ENCODE results near the gene LRP6.
"Not testable (repeated sequence)": the region's sequence is repeated elsewhere in the genome, so short reads cannot be mapped to it uniquely, and the experiment has no call there.

Gene LRP6

DNA sequence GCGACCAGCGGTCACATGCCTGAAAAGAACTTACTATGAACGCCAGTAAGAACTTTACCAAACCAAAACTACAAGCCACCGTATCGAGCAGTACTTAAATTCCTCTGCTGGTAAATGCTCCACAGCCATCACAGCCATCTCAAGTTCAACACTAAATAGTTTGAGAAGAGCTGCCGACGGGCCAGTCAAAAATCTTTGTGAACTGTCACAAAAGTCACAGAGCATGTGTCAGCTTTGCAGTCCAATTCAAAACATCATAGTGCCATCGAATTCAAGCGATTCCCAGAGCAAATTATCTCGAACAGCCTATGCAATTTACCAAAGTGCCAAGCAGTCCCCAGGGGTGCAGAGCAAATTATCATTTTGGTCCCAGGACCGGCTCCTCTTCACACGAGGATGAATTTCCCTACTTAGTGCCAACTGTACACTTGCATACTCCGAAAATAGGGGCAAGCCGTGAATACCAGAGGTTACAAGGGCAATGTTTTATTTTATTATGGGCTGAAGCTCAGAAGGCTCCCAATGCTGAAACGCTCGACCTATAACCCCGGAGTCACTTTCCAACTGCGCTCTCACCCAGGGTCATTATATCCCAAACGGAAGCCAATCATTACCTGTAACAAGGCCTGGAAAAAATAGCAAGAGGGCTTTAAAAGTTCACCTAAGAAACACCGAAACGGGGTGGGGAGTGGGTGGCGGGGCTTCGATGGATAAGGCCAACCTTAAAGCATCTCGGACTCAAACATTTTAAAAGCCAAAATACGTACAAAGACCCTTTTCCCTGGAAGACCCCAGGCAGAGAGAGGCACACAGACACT, 1.1 kb downstream of the LRP6 start:
- DNase-seq (ENCODE audit: low spot score) = peak; percentile 37

GRCh38 chr12:12265035-12265434, 1.8 kb downstream of the LRP6 start:
- DNase-seq (ENCODE audit: low spot score) = no peak

DNA sequence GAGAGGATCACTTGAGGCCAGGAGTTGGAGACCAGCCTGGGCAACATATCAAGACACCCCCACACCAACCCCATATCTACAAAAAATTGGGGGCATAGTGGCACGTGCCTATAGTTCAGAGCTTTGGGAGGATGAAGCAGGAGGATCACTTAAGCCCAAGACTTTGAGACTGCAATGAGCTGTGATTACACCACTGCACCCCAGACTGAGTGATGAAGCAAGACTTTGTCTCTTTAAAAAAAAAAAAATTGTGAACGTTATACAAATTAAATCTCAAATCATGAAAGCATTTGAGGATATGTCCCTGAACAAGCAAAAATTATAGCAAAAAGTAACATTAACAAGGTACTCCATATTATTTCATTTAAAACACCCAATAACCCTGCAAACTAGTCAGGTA, 2.9 kb downstream of the LRP6 start:
- DNase-seq (ENCODE audit: low spot score) = no peak

DNA sequence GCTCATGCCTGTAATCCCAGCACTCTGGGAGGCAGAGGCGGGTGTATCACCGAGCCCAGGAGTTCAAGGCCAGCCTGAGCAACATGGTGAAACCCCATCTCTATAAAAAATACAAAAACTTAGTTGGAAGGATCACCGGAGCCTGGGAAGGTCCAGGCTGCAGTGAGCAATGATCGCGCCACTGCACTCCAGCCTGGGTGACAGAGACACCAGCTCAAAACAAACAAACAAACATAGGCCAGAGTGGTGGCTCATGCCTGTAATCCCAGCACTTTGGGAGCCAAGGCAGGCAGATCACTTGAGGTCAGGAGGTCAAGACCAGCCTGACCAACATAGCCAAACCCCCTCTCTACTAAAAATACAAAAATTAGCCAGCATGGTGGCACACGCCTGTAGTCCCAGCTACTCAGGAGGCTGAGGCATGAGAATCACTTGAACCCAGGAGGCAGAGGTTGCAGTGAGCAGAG, 10.5 kb downstream of the LRP6 start:
- not testable (repeated sequence) for DNase-seq (ENCODE audit: low spot score)

GRCh38 chr12:12254553-12254952, 12.3 kb downstream of the LRP6 start:
- DNase-seq (ENCODE audit: low spot score) = no peak

- DNase-seq (ENCODE audit: low spot score) = no peak
Measured at GRCh38 chr12:12249216-12250050, 17.4 kb downstream of the LRP6 start.

DNA sequence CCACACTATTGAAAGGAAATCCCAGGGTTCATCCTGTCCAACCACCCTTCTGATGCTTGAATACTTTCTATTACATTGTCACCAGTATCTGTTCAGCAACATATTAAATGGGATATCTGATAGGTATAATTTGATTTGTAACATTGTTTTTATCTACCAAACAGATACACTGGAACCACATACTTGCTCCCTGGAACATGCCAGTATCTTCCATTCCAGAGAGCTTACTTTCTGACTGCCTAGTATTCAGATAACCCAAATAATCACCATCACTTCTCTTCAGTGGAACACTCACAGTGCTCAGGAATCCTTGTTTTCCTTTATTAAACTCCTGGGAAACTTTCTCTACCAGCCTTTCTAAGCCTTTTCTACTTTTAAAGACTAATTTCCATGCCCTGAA, 19.3 kb downstream of the LRP6 start:
- DNase-seq (ENCODE audit: low spot score) = no peak

DNA sequence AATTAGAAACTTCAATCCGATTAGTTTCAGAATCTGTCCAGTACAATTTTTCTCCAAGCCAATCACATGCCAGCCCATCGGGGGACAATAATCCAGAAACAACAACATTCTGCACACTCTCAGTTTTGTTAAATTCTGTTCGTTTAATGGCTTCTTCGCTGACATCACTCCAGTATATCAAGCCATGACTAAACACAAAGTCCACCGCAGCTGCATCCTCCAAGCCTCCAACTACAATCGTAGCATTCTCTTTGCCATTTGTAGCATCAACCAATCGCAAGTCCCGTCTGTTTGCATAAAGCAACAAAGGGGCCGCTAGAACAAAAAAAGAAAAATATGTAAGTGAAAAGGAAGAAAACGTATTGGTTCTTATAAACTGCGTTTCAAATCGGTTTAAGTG, 22.5 kb downstream of the LRP6 start:
- DNase-seq (ENCODE audit: low spot score) = no peak

- DNase-seq (ENCODE audit: low spot score) = no peak
Measured at GRCh38 chr12:12240662-12241340, 26.0 kb downstream of the LRP6 start.

- DNase-seq (ENCODE audit: low spot score) = no peak
Measured at GRCh38 chr12:12239127-12239526, 27.7 kb downstream of the LRP6 start.

- no peak for DNase-seq (ENCODE audit: low spot score)
Measured at GRCh38 chr12:12238605-12239004, 28.2 kb downstream of the LRP6 start.

DNA sequence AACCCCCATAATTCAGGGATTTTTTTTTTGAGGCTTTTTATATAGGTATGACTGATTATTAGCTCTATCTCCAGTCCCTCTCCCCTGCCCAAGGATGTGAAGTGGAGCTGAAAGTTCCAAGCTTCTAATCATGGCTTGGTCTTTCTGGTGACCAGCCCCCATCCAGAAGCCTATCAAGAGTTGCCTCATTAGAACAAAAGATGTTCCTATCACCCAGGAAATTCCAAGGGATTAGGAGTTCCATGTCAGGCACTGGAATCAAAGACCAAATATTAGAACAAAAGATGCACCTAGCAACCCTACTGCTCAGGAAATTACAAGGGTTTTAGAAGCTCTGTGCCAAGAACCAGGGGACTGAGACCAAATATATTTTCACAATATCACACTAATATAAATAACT, 29.9 kb downstream of the LRP6 start:
- no peak for DNase-seq (ENCODE audit: low spot score)

DNA sequence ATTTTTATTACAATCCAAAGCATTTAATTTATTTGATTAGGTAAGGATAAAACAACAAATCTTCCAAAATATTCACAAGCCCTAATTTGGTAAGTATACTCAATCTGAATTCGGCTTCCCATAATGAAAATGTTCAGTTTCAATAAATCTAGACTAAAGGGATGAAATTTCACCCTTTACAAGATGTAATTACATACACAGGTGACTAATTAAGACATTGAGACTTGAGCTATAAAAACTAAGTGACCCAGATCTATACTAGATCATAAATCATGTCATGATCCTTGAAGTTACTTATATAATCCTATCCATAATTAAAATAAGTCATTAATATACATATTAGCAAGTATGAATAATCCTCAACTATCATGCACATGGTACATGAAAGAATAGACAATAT, 36.6 kb downstream of the LRP6 start:
- no peak for DNase-seq (ENCODE audit: low spot score)

DNA sequence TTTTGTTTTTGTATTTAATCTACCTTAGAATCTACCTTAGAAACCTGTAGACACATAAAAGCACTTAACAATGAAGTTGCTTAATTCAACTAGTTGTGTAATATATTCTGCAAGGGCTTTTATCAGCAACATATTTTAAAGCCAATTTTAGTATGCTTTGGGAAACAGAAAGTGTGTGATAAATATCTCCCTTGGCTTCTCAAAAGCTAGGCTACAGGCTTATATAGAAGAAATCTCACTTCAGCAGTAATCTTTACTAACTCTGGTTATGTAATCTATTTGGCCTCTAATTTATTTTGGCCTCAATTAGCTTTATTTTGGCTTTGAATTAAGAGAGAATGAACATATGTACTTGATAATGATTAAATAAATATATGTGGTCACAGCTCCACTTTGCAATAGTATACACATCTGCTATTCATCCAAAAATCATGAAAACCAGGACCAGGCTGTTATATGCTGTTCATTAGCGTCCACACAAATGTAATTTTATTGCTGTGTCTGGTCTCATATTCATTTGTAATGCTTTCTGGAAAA, 37.2 kb downstream of the LRP6 start:
- no peak for DNase-seq (ENCODE audit: low spot score)

- no peak for DNase-seq (ENCODE audit: low spot score)
Measured at GRCh38 chr12:12228402-12228801, 38.4 kb downstream of the LRP6 start.

DNA sequence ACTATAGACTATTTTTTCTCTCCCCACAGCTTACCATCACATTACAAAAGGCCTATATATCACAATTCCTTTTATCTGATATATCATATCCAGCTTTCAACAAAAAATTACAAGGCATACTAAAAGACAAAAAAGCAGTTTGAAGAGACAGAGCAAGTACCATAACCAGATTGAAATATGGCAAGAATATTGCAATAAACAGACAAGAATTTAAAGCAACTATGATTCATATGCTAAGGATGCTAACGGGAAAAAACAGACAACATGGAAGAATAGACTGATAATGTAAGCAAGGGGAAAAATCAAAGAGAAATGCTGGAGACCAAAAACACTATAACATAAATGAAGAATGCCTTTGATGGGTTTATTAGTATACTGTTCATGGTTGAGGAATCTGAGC, 40.7 kb downstream of the LRP6 start:
- no peak for DNase-seq (ENCODE audit: low spot score)

DNA sequence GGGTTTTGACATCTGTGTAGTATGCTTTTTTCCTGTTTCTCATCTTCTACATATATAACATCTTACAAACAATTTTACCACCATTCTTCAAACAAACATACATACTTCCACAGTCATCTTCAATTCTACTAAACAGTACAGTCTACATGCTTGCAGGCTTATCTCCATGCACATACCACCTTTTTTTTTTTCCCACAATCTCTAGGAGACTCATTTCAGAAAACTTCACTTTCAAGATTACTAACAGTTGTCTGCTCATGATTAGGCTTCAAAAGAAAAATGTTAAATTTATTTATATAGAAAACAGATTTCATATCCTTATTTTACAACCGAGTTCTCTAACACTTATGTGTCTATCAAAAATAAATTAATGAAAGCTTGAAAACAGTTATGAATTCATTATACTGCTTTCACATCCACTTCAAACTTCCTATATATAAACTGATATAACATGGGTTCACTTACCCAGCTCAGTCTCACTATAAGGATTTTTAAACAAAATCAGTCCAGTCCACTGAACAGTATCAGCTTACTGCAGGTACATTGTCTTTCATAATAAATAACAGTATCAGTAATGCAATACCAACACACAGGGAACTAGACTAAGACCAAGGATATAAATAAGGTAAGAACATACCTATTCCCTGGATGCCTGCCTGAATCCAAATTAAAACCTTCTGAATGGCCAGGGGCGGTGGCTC, 42.5 kb downstream of the LRP6 start:
- peak; percentile 47 for DNase-seq (ENCODE audit: low spot score)

GRCh38 chr12:12221560-12221959, 45.3 kb downstream of the LRP6 start:
- DNase-seq (ENCODE audit: low spot score) = no peak

GRCh38 chr12:12219664-12220063, 47.2 kb downstream of the LRP6 start:
- DNase-seq (ENCODE audit: low spot score) = no peak

DNA sequence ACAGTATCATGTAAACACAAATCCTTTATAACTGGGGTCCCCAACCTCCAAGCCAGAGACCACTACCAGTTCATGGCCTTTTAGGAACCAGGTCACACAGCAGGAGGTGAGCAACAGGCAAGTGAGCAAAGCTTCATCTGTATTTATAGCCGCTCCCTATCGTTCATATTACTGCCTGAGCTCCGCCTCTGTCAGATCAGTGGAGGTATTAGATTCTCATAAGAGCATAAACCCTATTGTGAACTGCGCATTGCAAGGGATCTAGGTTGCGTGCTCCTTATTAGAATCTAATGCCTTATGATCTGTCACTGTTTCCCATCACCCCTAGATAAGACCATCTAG, 49.9 kb downstream of the LRP6 start:
- DNase-seq (ENCODE audit: low spot score) = no peak

DNA sequence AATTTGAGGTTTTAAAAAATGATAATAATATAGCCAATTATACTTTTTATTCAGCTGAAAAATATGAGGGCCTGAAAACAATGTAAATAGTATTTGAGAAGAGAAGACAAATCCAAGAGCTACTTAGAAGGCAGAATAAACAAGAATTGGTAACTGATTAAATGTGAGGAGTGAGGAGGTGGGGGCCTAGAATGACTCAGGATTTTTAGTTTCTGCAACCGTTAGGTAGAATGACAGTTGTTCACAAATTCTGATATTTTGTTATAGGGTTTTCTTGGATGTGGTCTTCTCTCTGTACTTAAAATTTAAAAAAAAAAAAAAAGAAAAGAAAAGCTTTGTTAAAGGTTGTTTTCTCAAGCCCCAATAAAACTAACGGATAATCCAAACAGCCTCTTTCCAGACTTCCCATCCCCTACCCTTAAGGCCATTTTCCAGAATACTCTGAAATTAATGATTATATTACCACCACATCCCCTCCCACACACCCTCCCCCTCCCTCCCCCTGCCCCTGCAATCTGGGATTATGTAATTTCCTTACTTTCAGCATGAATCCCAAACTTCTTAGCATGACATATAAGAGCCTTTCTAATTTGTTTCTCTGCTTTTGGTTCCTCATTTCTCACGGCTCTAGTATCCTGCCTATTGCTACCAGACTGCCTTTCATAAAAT, 50.4 kb downstream of the LRP6 start:
- DNase-seq (ENCODE audit: low spot score) = peak; percentile 17

Measured in GM03348 (cell line).